Mucosa of stomach (tissue), 1 donor: Measurements from ENCODE around the gene FXYD4.
"Not testable (repeated sequence)": the region's sequence is repeated elsewhere in the genome, so short reads cannot be mapped to it uniquely, and the experiment has no call there.

ENCODE experiments used
- H3K27me3 ChIP-seq: one replicate; pipeline ENCODE4 v1.7.0; 2013; ENCODE audit warnings: mild to moderate bottlenecking, low read length; ENCODE audit not compliant: control insufficient read depth, insufficient read depth
- H3K36me3 ChIP-seq: one replicate; pipeline ENCODE4 v1.7.0; 2013; ENCODE audit warnings: low read length; ENCODE audit not compliant: control insufficient read depth, insufficient read depth
- H3K4me1 ChIP-seq: one replicate; pipeline ENCODE4 v1.7.0; 2013; ENCODE audit warnings: mild to moderate bottlenecking, low read length; ENCODE audit not compliant: control insufficient read depth, insufficient read depth
- H3K4me3 ChIP-seq: one replicate; pipeline ENCODE4 v1.7.0; 2013; ENCODE audit warnings: low read length
- H3K9ac ChIP-seq: one replicate; pipeline ENCODE4 v1.7.0; 2013; ENCODE audit warnings: mild to moderate bottlenecking, low read length, moderate library complexity
- H3K9me3 ChIP-seq: one replicate; pipeline ENCODE4 v1.7.0; 2013; ENCODE audit warnings: mild to moderate bottlenecking, low read length, moderate library complexity; ENCODE audit not compliant: control insufficient read depth
- donor health status: Pancreatic carcinoma.

Gene FXYD4

DNA sequence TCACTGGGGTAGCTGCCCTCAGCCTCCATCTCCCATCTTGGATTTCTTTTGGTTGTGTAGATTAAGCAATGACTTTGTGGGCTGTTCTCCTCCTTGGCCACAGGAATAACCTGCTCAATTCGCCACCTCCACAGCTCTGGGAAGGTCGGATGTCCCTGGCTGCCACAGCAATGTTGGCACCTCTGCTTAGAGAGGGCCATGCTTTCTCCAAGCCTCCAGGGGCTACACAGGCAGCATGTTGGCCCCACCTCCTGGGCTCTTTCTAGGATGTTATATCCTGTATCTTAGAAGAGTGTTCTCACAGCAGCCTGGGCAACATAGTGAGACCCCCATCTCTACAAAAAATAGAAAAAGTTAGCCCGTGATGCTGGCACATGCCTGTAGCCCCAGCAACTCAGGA, 35.4 kb upstream of the FXYD4 start:
- Histone ChIP-seq H3K4me3 (no peak overlapping the region), H3K9me3 (no peaks in the 10 kb centered on the region), H3K27me3 (no peaks in the 10 kb centered on the region), H3K36me3 (no peaks in the 10 kb centered on the region), H3K9ac (no peak overlapping the region), H3K4me1 (peaks cover 11% of the 10 kb centered on the region)

GRCh38 chr10:43336641-43337318, 34.7 kb upstream of the FXYD4 start:
- no peak overlapping the region for H3K9ac ChIP-seq
- no peak overlapping the region for H3K4me3 ChIP-seq
- peaks cover 12% of the 10 kb centered on the region for H3K4me1 ChIP-seq
- no peaks in the 10 kb centered on the region for H3K27me3 ChIP-seq
- H3K36me3 ChIP-seq: no peaks in the 10 kb centered on the region
- no peaks in the 10 kb centered on the region for H3K9me3 ChIP-seq

DNA sequence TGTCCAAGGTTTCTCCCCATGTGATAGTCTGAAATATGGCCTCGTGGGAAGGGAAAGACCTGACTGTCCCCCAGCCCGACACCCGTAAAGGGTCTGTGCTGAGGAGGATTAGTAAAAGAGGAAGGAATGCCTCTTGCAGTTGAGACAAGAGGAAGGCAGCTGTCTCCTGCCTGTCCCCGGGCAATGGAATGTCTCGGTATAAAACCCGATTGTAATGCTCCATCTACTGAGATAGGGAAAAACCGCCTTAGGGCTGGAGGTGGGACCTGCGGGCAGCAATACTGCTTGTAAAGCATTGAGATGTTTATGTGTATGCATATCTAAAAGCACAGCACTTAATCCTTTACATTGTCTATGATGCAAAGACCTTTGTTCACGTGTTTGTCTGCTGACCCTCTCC, 33.9 kb upstream of the FXYD4 start:
- not testable (repeated sequence) for H3K36me3 ChIP-seq, H3K27me3 ChIP-seq, H3K9me3 ChIP-seq, H3K9ac ChIP-seq, H3K4me3 ChIP-seq
- peaks cover 12% of the 10 kb centered on the region for H3K4me1 ChIP-seq

DNA sequence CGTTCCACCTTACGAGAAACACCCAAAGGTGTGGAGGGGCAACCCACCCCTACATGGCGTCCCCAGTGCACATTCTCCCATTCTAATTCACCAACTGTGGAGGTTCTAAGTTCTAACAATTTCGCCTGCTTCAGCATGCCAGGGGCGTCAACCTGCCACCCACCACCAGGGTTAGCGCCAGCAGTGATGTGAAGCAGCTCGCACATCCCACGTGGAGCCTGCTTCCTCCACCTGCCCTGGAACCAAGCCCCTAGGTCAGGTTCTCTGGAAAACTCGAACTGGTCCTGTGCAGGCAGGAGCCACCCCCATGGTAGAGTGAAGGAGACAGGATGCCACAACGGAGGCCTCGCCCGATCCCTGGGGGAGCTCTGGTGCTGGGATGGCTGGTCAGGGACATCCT, 33.3 kb upstream of the FXYD4 start:
- Histone ChIP-seq H3K9me3 (no peaks in the 10 kb centered on the region), H3K9ac (no peak overlapping the region), H3K27me3 (no peaks in the 10 kb centered on the region), H3K36me3 (no peaks in the 10 kb centered on the region), H3K4me3 (no peak overlapping the region), H3K4me1 (peaks cover 12% of the 10 kb centered on the region)

DNA sequence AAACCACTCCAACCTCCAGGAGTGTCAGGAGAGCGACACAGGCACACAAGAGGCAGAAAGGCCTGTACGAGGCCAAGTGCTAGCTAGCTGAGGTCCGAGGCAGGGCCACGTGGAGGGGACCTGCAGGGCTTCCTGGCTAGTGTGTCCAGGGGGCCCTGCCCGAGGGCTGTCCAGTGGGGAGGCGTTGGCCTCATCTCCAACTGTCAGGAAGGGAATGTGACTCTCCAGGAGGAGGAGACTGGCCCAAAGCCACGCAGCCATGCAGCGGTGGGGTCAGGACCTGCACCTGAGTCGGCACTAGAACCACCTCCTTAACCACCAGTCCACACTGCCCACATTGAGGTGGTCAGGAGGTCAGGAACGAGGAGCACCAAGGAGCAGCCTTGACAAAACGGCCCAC, 32.3 kb upstream of the FXYD4 start:
- Histone ChIP-seq H3K4me3 (no peak overlapping the region), H3K27me3 (no peaks in the 10 kb centered on the region), H3K9me3 (no peaks in the 10 kb centered on the region), H3K36me3 (no peaks in the 10 kb centered on the region), H3K4me1 (peaks cover 17% of the 10 kb centered on the region), H3K9ac (no peak overlapping the region)

- no peak overlapping the region for H3K9ac ChIP-seq
- H3K36me3 ChIP-seq: no peaks in the 10 kb centered on the region
- no peaks in the 10 kb centered on the region for H3K27me3 ChIP-seq
- H3K4me3 ChIP-seq: no peak overlapping the region
- no peaks in the 10 kb centered on the region for H3K9me3 ChIP-seq
- peaks cover 19% of the 10 kb centered on the region for H3K4me1 ChIP-seq
These were observed 31.3 kb upstream of the FXYD4 start for GRCh38 chr10:43340101-43340500.

DNA sequence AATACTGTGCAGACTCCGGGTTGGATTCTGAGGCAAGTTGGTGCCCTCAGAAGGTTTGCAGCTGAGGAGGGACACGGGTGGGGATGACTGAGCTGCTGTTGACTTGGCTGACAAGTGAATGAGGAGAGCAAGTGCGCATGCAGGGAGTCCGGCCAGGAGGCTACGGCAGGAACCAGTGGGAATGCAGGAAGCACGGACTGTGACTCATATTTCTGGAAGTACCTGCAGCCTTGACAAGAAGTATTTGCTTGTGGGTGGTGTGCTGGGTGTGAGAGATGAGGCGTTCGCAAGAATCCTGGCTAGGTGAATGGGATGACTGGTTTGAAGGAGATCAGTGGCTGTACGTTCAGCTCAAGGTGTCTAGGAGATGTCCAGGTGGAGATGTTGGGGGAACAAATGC, 30.8 kb upstream of the FXYD4 start:
- no peaks in the 10 kb centered on the region for H3K9me3 ChIP-seq
- no peak overlapping the region for H3K4me3 ChIP-seq
- H3K9ac ChIP-seq: no peak overlapping the region
- H3K27me3 ChIP-seq: no peaks in the 10 kb centered on the region
- no peaks in the 10 kb centered on the region for H3K36me3 ChIP-seq
- peaks cover 19% of the 10 kb centered on the region for H3K4me1 ChIP-seq

DNA sequence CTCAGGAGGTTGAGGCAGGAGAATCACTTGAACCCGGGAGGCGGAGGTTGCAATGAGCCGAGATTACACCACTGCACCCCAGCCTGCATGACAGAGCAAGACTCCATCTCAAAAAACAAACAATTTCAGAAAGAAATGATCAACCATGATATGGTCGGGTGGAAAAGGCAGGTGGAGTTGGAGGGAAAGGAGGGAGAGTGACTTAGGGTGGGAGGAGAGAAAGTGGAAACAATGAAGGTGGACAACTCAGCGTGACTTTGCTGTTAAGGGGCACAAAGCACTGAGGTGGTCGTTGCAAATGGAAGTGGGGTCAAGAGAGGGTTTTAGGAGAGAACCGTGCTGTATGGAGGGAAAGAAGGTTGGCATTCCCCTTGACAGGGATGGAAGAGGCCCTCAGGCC, 30.0 kb upstream of the FXYD4 start:
- Histone ChIP-seq H3K4me3 (no peak overlapping the region), H3K36me3 (no peaks in the 10 kb centered on the region), H3K9ac (no peak overlapping the region), H3K27me3 (no peaks in the 10 kb centered on the region), H3K9me3 (no peaks in the 10 kb centered on the region), H3K4me1 (peaks cover 19% of the 10 kb centered on the region)

- Histone ChIP-seq H3K4me3 (no peak overlapping the region), H3K4me1 (peaks cover 19% of the 10 kb centered on the region), H3K36me3 (no peaks in the 10 kb centered on the region), H3K9me3 (no peaks in the 10 kb centered on the region), H3K27me3 (no peaks in the 10 kb centered on the region), H3K9ac (no peak overlapping the region)
These were observed 28.9 kb upstream of the FXYD4 start for GRCh38 chr10:43342279-43343125.

DNA sequence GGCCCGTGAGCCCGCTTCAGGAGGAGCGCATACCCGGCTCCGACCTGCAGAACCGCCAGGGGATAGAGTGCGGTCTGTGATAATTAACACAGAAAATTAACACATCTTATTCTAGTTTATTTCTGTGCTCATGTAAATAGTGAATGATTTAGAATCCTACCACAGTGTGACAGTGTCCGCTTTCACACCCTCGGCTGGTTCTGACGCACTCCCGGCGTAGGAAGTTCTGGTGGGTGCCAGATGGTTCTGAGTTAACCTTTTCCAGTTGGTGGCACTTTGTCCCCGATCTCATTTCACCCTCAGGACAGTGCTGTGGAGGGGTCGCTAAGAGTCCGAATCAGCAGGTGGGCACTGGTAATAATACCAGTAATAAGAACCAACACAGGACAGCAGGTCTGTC, 28.3 kb upstream of the FXYD4 start:
- H3K9ac ChIP-seq: no peak overlapping the region
- H3K4me1 ChIP-seq: peaks cover 19% of the 10 kb centered on the region
- H3K9me3 ChIP-seq: no peaks in the 10 kb centered on the region
- no peak overlapping the region for H3K4me3 ChIP-seq
- no peaks in the 10 kb centered on the region for H3K36me3 ChIP-seq
- no peaks in the 10 kb centered on the region for H3K27me3 ChIP-seq

- Histone ChIP-seq H3K9me3 (no peaks in the 10 kb centered on the region), H3K4me3 (no peak overlapping the region), H3K9ac (no peak overlapping the region), H3K4me1 (peaks cover 25% of the 10 kb centered on the region), H3K36me3 (no peaks in the 10 kb centered on the region), H3K27me3 (no peaks in the 10 kb centered on the region)
These were observed 27.4 kb upstream of the FXYD4 start for GRCh38 chr10:43344051-43344450.

DNA sequence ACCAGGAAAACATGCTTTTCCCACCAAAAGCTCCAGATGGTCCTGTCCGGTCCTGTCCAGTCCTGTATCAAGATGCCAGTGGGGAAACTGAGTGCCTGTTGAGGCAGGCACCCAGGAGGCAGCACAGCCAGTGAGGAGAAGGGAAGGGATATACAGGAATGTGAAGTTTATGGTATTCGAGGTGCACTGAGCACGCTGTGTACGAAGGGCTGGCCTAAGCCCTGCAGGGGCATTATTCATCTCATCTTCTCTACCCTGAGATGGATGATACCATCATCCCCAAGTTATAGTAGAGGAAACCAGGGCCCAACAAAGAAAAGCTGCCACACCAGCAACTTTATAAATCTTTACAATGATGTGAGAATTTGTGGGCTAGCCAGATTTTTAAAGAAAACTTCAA, 23.4 kb upstream of the FXYD4 start:
- H3K9me3 ChIP-seq: no peaks in the 10 kb centered on the region
- no peak overlapping the region for H3K9ac ChIP-seq
- H3K36me3 ChIP-seq: no peaks in the 10 kb centered on the region
- H3K4me1 ChIP-seq: peaks cover 25% of the 10 kb centered on the region
- H3K4me3 ChIP-seq: no peak overlapping the region
- peaks cover 12% of the 10 kb centered on the region for H3K27me3 ChIP-seq
